ENCODE results near the gene GPC5. TPM values are rescaled to one million over a fixed set of nuclear protein-coding genes. Genes with fewer than 3 reads are reported as not detected.

GPC5 gene
- total RNA-seq, 4 donors from 2014 or later = 0.47 TPM; not detected in 3

- 83 to 90% methylated on average over 2 to 5 of the region's 7 CpGs for WGBS, 2 donors (ENCODE audit: low coverage in 1 of 2)
- no peaks in the 10 kb centered on the region for H3K27me3 ChIP-seq
- no peaks in the 10 kb centered on the region for H3K4me1 ChIP-seq
- no peak overlapping the region for H3K27ac ChIP-seq
- no peak overlapping the region for H3K4me3 ChIP-seq
- no peak for ATAC-seq
- H3K9me3 ChIP-seq = no peaks in the 10 kb centered on the region
- TF ChIP-seq CTCF (IDR thresholded peaks at IDR 0.05) = no peak
- no peak for TF ChIP-seq EP300 (IDR thresholded peaks at IDR 0.05)
- TF ChIP-seq POLR2AphosphoS5 (IDR thresholded peaks at IDR 0.05) = no peak
- TF ChIP-seq POLR2A (IDR thresholded peaks at IDR 0.05) = no peak
- no peaks in the 10 kb centered on the region for H3K36me3 ChIP-seq
Measured at GRCh38 chr13:92407858-92408257, 1009.4 kb downstream of the GPC5 start.

DNA sequence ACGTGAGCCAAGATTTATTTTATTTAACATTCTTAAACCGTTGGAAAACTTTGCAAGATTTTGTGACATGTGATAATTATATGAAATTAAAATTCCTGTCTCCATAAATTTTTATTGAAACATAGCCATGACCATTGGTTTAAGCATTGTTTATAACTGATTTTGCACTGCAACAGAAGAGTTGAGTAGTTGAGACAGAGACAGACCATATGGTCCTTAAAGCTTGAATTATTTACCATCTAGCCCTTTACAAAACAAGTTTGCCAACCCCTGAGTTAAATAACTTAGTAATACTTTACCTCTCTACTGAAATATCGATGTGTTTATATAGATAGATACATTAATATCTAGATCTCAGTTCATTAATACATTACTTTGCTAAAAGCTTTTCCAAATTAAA, 1014.1 kb downstream of the GPC5 start:
- H3K36me3 ChIP-seq = no peaks in the 10 kb centered on the region
- H3K4me1 ChIP-seq = no peaks in the 10 kb centered on the region
- no peak for ATAC-seq
- no peaks in the 10 kb centered on the region for H3K9me3 ChIP-seq
- H3K27ac ChIP-seq = no peak overlapping the region
- H3K4me3 ChIP-seq = no peak overlapping the region
- TF ChIP-seq POLR2AphosphoS5 (IDR thresholded peaks at IDR 0.05) (no peak), POLR2A (IDR thresholded peaks at IDR 0.05) (no peak), EP300 (IDR thresholded peaks at IDR 0.05) (no peak), CTCF (IDR thresholded peaks at IDR 0.05) (no peak)
- no peaks in the 10 kb centered on the region for H3K27me3 ChIP-seq
- WGBS, 2 donors (ENCODE audit: low coverage in 1 of 2) = 52 to 54% methylated on average over 3 of the region's 3 CpGs

DNA sequence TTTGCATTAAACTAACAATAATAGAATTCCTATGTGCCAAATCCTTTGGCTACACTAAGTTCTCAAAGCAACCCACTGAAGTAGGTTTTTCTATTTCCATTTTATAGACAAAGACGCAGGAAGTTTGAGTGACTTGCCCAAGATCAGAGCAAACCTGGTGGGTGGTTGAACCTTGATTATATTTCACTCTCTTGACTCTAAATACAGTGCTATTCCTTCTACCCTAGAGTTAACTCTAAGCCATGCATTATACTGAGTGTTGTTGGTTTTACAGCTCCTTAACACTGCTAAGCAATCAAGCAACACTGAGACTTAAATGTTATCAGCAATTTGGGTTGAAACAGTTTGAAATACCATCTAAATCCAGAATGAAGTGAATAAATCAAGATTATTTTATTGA, 1014.6 kb downstream of the GPC5 start:
- ATAC-seq = no peak
- no peak for TF ChIP-seq CTCF (IDR thresholded peaks at IDR 0.05)
- TF ChIP-seq EP300 (IDR thresholded peaks at IDR 0.05) = no peak
- TF ChIP-seq POLR2AphosphoS5 (IDR thresholded peaks at IDR 0.05) = no peak
- H3K4me3 ChIP-seq = no peak overlapping the region
- H3K36me3 ChIP-seq = no peaks in the 10 kb centered on the region
- no peaks in the 10 kb centered on the region for H3K9me3 ChIP-seq
- 69 to 78% methylated on average over 1 of the region's 1 CpG for WGBS, 2 donors (ENCODE audit: low coverage in 1 of 2)
- H3K27ac ChIP-seq = no peak overlapping the region
- H3K4me1 ChIP-seq = no peaks in the 10 kb centered on the region
- no peaks in the 10 kb centered on the region for H3K27me3 ChIP-seq

- Histone ChIP-seq H3K4me3 (no peak overlapping the region), H3K9me3 (no peaks in the 10 kb centered on the region), H3K27me3 (no peaks in the 10 kb centered on the region), H3K4me1 (no peaks in the 10 kb centered on the region), H3K36me3 (no peaks in the 10 kb centered on the region), H3K27ac (no peak overlapping the region)
- 64 to 70% methylated on average over 2 to 3 of the region's 3 CpGs for WGBS, 2 donors (ENCODE audit: low coverage in 1 of 2)
- ATAC-seq = no peak
- no peak for TF ChIP-seq CTCF (IDR thresholded peaks at IDR 0.05)
- TF ChIP-seq EP300 (IDR thresholded peaks at IDR 0.05) = no peak
- TF ChIP-seq POLR2A (IDR thresholded peaks at IDR 0.05) = no peak
- TF ChIP-seq POLR2AphosphoS5 (IDR thresholded peaks at IDR 0.05) = no peak
Measured at GRCh38 chr13:92413452-92413851, 1015.0 kb downstream of the GPC5 start.

DNA sequence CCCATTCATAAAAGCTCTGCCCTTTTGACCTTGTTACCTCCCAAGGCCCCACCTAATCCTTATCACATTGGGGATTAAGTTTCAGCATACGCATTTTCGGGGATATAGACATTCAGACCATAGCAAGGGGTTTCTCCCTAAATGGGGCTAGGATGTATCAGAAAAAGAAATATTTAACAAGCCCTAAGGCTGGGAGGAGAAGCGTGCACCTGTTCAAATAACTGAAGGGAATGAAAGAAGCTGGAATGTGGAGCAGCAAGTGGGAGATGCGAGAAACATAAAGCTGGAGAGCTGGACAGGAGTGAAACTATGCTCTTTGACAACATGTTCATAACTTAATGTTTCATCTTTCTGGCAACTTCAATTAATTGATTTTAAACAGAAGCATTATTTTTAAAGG, 1016.4 kb downstream of the GPC5 start:
- Histone ChIP-seq H3K27me3 (no peaks in the 10 kb centered on the region), H3K4me3 (no peak overlapping the region), H3K27ac (no peak overlapping the region), H3K36me3 (no peaks in the 10 kb centered on the region), H3K9me3 (no peaks in the 10 kb centered on the region), H3K4me1 (no peaks in the 10 kb centered on the region)
- WGBS, 2 donors (ENCODE audit: low coverage in 1 of 2) = 86 to 95% methylated on average over 2 to 4 of the region's 4 CpGs
- no peak for ATAC-seq
- TF ChIP-seq CTCF (IDR thresholded peaks at IDR 0.05) = no peak
- no peak for TF ChIP-seq POLR2AphosphoS5 (IDR thresholded peaks at IDR 0.05)
- TF ChIP-seq POLR2A (IDR thresholded peaks at IDR 0.05) = no peak
- no peak for TF ChIP-seq EP300 (IDR thresholded peaks at IDR 0.05)
